AG04449 (cell line): ENCODE data around the gene PRKAR1B.

Source experiments
- CTCF ChIA-PET: fragments of 350-600 bp; formaldehyde crosslinking; extraction: SDS; loops from one replicate; lab custom pipeline; 2021; ENCODE audit warnings: antibody characterized with exemption; lab: Yijun Ruan, JAX
- POLR2A ChIA-PET: fragments of 400-600, 350-600 bp; formaldehyde crosslinking; extraction: SDS; loops from one replicate; lab custom pipeline; 2020; ENCODE audit warnings: antibody characterized with exemption, inconsistent platforms; lab: Yijun Ruan, JAX
- DNase-seq: peaks from one replicate; pipeline ENCODE4 v3.0.0-alpha.2; 2010; ENCODE audit warnings: low read depth, low spot score
- H3K4me3 ChIP-seq: 2 replicates; pipeline ENCODE4 v1.5.1; 2011; ENCODE audit warnings: low read depth, mild to moderate bottlenecking, control low read depth, low read length
- TF ChIP-seq, protein P1 (sequence below): IDR thresholded peaks from one replicate; pipeline ENCODE4 v1.5.1; 2011; ENCODE audit warnings: mild to moderate bottlenecking, moderate library complexity, low read length, control low read depth, inconsistent platforms; ENCODE audit not compliant: insufficient read depth; ENCODE audit errors: missing control alignments

The PRKAR1B gene

DNA sequence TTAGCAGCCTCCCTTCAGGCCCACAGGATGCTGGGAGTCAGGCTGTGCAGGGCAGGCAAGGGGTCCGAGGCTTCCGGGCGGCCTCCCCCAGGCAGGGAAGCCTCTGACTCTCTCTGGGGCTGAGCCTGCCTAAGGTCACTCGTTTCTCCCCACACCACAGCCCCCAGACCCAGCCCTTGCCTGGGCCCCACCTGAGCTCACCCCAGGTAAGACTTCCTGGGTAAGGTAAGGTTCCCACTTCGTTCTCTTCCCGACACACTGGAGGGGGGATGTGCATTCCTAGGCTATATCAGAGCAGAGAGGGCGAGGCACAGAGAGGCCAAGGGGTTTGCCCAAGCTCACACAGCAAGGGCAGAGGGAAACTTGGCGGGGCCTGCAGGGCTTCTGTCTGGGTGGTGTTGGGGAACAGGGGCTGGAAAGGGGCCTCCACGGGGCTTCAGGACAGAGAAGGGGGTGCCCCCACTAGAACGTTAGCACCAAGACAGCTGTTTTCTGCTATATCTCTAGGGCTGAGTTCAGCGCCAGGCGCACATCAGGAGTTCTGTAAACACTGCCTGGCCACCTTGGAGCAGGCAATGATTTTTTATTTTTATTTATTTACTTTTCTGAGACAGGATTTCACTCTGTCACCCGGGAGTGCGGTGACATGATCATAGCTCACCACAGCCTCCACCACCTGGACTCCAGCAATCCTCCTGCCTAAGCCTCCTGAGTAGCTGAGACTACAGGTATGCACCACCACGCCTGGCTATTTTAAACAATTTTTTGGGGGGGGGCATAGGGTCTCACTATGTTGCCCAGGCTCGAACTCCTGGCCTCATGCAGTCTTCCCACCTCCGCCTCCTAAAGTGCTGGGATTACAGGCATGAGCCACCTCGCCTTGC is 182.5 kb downstream of the PRKAR1B start:
- no peak for DNase-seq
- CTCF ChIA-PET, result interaction anchor here (0.9 kb wide), 1 partner anchor 214 kb away, joined by 3 read pairs; no protein-coding TSS in a partner anchor
- POLR2A ChIA-PET, result no interaction called here
- H3K4me3 ChIP-seq, result no peak overlapping the region
- TF ChIP-seq, protein P1, sequence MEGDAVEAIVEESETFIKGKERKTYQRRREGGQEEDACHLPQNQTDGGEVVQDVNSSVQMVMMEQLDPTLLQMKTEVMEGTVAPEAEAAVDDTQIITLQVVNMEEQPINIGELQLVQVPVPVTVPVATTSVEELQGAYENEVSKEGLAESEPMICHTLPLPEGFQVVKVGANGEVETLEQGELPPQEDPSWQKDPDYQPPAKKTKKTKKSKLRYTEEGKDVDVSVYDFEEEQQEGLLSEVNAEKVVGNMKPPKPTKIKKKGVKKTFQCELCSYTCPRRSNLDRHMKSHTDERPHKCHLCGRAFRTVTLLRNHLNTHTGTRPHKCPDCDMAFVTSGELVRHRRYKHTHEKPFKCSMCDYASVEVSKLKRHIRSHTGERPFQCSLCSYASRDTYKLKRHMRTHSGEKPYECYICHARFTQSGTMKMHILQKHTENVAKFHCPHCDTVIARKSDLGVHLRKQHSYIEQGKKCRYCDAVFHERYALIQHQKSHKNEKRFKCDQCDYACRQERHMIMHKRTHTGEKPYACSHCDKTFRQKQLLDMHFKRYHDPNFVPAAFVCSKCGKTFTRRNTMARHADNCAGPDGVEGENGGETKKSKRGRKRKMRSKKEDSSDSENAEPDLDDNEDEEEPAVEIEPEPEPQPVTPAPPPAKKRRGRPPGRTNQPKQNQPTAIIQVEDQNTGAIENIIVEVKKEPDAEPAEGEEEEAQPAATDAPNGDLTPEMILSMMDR, result no peak

- ChIA-PET CTCF (interaction anchor here (0.9 to 1.2 kb wide), 4 partner anchors 24 to 217 kb away, joined by 3 to 5 read pairs (median 3); partner anchors contain the start of gene PDGFA), POLR2A (interaction anchor here (0.7 to 1.2 kb wide), 4 partner anchors 9 to 84 kb away, joined by 3 read pairs; no protein-coding TSS in a partner anchor)
- H3K4me3 ChIP-seq, result no peak overlapping the region
These were observed 183.4 kb downstream of the PRKAR1B start for GRCh38 chr7:543501-544337.

DNA sequence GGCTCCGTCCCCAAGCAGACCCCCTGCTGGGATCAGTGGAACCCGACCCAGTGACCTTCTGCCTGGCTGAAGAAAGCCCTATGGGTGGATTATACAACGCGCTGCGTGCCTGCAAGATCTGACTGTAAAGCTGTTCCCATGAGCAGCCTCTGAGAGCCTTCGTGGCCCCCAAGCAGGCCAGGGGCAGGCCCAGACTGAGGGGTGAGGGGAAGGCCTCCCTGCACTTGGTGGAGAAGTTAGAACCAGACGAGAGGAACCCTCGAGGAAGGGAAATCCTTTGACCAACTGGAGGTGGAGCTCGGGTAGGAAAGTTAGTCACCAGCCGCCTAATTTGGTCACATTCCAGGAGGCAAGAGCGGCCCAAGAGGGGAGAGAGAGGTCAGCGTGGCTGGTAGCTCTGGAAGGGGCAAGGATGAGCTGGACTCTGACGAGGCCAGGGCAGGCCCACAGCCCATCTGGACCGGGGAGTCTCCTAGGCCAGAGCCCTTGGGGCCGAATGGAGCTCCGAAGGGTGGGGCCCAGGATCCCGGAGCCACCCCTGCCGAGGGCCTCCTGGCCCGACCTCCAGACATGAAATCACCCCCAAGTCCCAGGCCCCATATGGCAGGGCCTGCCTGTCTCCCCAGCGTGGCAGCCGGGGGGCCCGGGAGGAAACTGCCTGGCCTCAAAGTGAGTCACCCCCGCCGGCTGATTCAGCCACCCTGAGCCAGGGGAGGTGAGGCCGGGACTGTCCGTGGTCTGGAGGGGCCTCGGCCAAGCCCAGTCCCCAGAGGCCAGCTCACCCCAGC is 184.2 kb downstream of the PRKAR1B start:
- ChIA-PET CTCF (interaction anchor here (0.8 to 1.2 kb wide), 4 partner anchors 23 to 216 kb away, joined by 3 to 5 read pairs (median 3); partner anchors contain the start of gene PDGFA), POLR2A (interaction anchor here (0.6 to 1.2 kb wide), 6 partner anchors 10 to 83 kb away, joined by 3 read pairs; no protein-coding TSS in a partner anchor)
- H3K4me3 ChIP-seq, result no peak overlapping the region
- TF ChIP-seq, protein P1, result no peak
- DNase-seq, result peak; percentile 50

More at GRCh38 chr7:543501-544337, 183.4 kb downstream of the PRKAR1B start:
- DNase-seq, result no peak
- TF ChIP-seq, protein P1, result no peak

- DNase-seq, result no peak
- POLR2A ChIA-PET, result interaction anchor here (0.6 to 1.2 kb wide), 5 partner anchors 11 to 233 kb away, joined by 3 read pairs; no protein-coding TSS in a partner anchor
- H3K4me3 ChIP-seq, result no peak overlapping the region
- CTCF ChIA-PET, result interaction anchor here (0.8 to 1.1 kb wide), 2 partner anchors 22 to 209 kb away, joined by 3 to 5 read pairs; partner anchors contain the start of gene PDGFA
- TF ChIP-seq, protein P1, result no peak
These were observed 184.9 kb downstream of the PRKAR1B start for GRCh38 chr7:542131-542712.

DNA sequence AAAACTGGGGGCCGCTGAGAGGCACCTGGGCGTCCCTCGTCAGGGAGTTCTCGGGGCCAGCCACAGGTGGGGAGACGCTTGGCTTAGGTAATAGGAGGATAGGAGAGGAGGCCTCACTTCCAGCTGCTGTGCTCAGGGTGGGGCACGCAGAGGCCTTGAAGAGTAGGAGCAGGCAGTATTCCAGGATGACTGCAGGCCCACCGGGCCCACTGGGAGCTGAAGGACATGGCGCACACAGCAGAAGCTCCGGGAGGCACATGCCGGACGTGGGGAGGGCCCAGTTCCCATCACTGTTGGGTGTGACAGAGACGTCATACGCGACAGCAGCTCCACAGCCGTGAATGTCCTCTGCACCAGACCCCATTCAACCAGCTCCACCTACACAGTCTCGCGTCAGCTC is 185.4 kb downstream of the PRKAR1B start:
- H3K4me3 ChIP-seq, result no peak overlapping the region
- TF ChIP-seq, protein P1, result no peak
- ChIA-PET POLR2A (interaction anchor here (0.7 kb wide), 1 partner anchor 233 kb away, joined by 3 read pairs; no protein-coding TSS in a partner anchor), CTCF (no interaction called here)
- no peak for DNase-seq
